Body of pancreas (tissue), 4 donors: Measurements from ENCODE around the gene ATP4B. TPM values are rescaled to one million over a fixed set of nuclear protein-coding genes. Genes with fewer than 3 reads are reported as not detected.

ENCODE experiments used
- ATAC-seq: fragments of 150-250 bp; one replicate; pipeline ENCODE4 v1.9.1; 2016
- DNase-seq, 4 donors: peaks; one replicate each; pipeline ENCODE4 v3.0.0-alpha.2; 2019
- H3K27ac ChIP-seq, 4 donors: fragments of 200-600 bp; sonication (generic); 1 replicate in 3 of 4; 2 replicates in 1 of 4; pipeline versions ENCODE4 v1.5.1 to v1.6.1; 2016 to 2019; ENCODE audit warnings: mild to moderate bottlenecking in 1 of 4, mixed read lengths in 1 of 4, moderate library complexity in 1 of 4
- H3K27me3 ChIP-seq, 2 donors: fragments of 200-600 bp; sonication (generic); one replicate each; pipeline ENCODE4 v1.6.0; 2016; ENCODE audit warnings: mild to moderate bottlenecking in 1 of 2
- H3K36me3 ChIP-seq, 2 donors: fragments of 200-600 bp; sonication (generic); replicated peaks in 1 of 2; 2 replicates each; pipeline ENCODE4 v1.5.1; 2016; ENCODE audit warnings: low read depth in 2 of 2; ENCODE audit not compliant: insufficient read depth in 1 of 2
- H3K4me1 ChIP-seq: fragments of 200-600 bp; sonication (generic); one replicate; pipeline ENCODE4 v1.6.0; 2016
- H3K4me3 ChIP-seq, 2 donors: fragments of 200-600 bp; sonication (generic); 1 replicate in 1 of 2; 2 replicates in 1 of 2; pipeline ENCODE4 v1.5.1; 2016 to 2019
- H3K9me3 ChIP-seq, 3 donors: fragments of 200-600 bp; sonication (generic); 1 replicate in 2 of 3; 2 replicates in 1 of 3; pipeline ENCODE4 v1.5.1; 2016
- POLR2A ChIP-seq, 3 donors: fragments of 450-650 bp; IDR thresholded peaks; one replicate each; pipeline ENCODE4 v1.6.1; 2016; ENCODE audit warnings: antibody characterized with exemption in 3 of 3, mild to moderate bottlenecking in 2 of 3
- WGBS, 2 donors: methylation state at CpG; one replicate each; pipeline ENCODE4 v1.1.5; 2017; 5-methylcytosine and 5-hydroxymethylcytosine counted together
- intact Hi-C: fragments of 100-400 bp; cut with DNase I; formaldehyde crosslinking; loops from one replicate; pipeline ENCODE4 v1.15.1; 2023
- total RNA-seq, 2 donors: library from RNA; depleted of rRNA; stranded (reverse); fragments of >200 nt; gene quantifications; one replicate each; pipeline ENCODE4 v1.1.0, GENCODE V29; 2016
- TF ChIP-seq, protein P1 (sequence below), 7 experiments: fragments of 450-650 bp in 4 of 7; fragments of 200-600 bp in 3 of 7; sonication (generic) in 3 of 7; IDR thresholded peaks; one replicate each; pipeline ENCODE4 v1.5.1; 2016 to 2019; ENCODE audit warnings: antibody characterized with exemption in 7 of 7

Gene ATP4B
- total RNA-seq, 2 donors from 2014 or later = not detected

DNA sequence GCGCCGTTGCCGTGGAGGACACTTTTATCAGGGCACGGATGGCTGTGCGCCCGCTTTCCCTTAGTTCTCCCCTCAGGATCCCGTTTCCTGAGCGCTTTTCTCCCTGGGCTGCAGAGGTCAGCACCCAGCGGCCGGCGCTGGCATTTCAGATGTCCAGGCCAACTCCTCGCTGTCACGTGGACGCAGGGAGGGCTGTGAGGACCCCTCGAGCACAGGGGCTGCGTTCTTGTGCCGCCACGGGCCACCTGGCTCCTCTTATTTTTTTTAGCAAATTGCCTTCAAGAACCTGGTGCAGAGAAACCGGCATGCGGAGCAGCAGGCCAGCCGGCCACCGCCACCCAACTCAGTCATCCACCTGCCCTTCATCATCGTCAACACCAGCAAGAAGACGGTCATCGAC lies 22.3 kb downstream of the ATP4B start:
- ATAC-seq = no peak
- DNase-seq = no peak
- intact Hi-C loops = no loop called here
- TF ChIP-seq POLR2A (IDR thresholded peaks at IDR 0.05) = no peak
- TF ChIP-seq, protein P1, sequence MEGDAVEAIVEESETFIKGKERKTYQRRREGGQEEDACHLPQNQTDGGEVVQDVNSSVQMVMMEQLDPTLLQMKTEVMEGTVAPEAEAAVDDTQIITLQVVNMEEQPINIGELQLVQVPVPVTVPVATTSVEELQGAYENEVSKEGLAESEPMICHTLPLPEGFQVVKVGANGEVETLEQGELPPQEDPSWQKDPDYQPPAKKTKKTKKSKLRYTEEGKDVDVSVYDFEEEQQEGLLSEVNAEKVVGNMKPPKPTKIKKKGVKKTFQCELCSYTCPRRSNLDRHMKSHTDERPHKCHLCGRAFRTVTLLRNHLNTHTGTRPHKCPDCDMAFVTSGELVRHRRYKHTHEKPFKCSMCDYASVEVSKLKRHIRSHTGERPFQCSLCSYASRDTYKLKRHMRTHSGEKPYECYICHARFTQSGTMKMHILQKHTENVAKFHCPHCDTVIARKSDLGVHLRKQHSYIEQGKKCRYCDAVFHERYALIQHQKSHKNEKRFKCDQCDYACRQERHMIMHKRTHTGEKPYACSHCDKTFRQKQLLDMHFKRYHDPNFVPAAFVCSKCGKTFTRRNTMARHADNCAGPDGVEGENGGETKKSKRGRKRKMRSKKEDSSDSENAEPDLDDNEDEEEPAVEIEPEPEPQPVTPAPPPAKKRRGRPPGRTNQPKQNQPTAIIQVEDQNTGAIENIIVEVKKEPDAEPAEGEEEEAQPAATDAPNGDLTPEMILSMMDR (IDR thresholded peaks at IDR 0.05) = no peak
- no peaks in the 10 kb centered on the region for H3K4me1 ChIP-seq
- WGBS, 2 donors = 94 to 98% methylated on average over 24 to 25 of the region's 25 CpGs
- peaks cover 0 to 33% of the 10 kb centered on the region in 2 donors for H3K36me3 ChIP-seq
- H3K4me3 ChIP-seq = no peak overlapping the region
- no peaks in the 10 kb centered on the region for H3K9me3 ChIP-seq
- no peak overlapping the region for H3K27ac ChIP-seq
- no peaks in the 10 kb centered on the region for H3K27me3 ChIP-seq

DNA sequence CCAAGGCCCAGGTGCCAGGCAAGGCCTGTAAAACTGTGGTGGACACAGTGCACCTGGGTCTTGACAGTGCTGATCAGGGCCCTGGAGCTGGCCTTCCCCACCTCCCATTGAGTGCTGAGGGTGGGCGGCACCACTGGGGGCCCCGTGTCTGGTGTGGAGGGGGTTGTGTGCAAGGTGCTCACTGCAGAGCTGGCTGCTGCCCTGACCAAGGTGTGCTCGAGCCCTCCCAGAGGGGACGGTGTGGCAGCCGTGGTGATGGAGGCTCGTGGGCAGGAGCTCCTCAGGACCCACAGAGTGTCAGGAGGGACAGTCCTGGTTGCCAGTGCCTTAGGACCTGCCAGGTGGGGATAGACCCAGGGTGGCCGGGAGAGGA lies 23.0 kb downstream of the ATP4B start:
- TF ChIP-seq, protein P1 (IDR thresholded peaks at IDR 0.05) = no peak
- no peak for ATAC-seq
- Histone ChIP-seq H3K27me3 (no peaks in the 10 kb centered on the region), H3K4me1 (no peaks in the 10 kb centered on the region), H3K36me3 (peaks cover 0 to 27% of the 10 kb centered on the region in 2 donors), H3K4me3 (no peak overlapping the region), H3K27ac (no peak overlapping the region), H3K9me3 (no peaks in the 10 kb centered on the region)
- WGBS, 2 donors = 98% methylated on average over 7 of the region's 7 CpGs; no CpG with 5 or more reads in 1 of the 2 donors
- intact Hi-C loops = no loop called here
- no peak for DNase-seq

DNA sequence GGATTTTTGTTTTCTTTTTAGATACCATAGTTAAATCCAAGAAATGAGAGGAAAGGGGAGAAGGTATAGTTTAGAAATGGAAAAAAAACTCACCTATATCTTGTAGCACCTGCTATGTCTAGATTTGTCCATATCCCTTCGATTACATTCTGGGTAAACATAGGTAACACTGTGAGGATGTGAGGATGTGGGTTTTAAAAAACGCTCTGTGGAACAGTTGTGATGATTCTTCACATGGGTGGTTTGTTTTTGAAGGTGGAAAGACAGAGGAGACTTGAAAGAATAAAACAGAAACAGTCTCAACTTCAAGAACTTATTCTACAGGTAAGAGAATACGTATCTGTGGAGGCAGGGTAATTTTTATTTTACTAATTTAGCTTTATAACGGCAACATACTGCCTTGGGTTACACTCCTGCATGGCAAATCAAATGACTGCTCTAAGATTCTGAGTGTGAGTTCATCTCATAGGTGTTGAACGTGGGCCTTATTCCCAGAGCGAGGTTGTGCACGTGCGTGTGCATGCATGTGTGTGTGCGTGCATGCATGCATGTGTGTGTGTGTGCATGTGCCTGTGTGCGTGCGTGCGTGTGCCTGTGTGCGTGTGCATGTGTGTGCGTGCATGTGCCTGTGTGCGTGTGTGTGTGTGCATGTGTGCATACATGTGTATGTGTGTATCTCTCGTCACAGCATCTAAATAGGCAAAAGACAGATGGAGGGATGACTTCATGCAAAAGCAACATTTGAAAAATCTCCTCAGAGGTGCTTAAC lies 23.5 kb downstream of the ATP4B start:
- ATAC-seq (no peak), DNase-seq (no peak)
- H3K36me3 ChIP-seq = peaks cover 0 to 26% of the 10 kb centered on the region in 2 donors
- H3K4me3 ChIP-seq = no peak overlapping the region
- H3K4me1 ChIP-seq = no peaks in the 10 kb centered on the region
- no peaks in the 10 kb centered on the region for H3K27me3 ChIP-seq
- no peaks in the 10 kb centered on the region for H3K9me3 ChIP-seq
- intact Hi-C loops = no loop called here
- TF ChIP-seq, protein P1 (IDR thresholded peaks at IDR 0.05) = no peak
- WGBS, 2 donors = 89 to 93% methylated on average over 14 to 16 of the region's 16 CpGs
- no peak overlapping the region for H3K27ac ChIP-seq

DNA sequence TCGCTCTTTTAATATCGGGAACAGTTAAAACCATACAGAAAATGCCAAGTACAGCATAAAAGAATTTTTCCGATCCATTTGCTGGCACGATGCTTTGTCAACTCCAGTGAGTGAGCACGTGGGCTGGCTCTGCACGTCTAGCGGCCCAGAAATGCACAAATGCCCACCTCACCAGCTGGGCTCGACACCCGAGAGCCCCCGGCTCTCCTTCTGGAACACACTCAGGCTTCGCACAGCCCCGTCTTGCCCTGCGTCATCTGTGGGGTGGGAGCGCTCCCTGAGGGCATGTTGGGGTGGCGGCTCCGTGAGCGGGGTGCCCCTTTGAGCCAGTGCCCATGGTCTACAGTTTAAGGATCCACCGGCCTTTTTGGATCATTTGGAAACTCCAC lies 24.5 kb downstream of the ATP4B start:
- no peaks in the 10 kb centered on the region for H3K9me3 ChIP-seq
- H3K36me3 ChIP-seq = peaks cover 0 to 26% of the 10 kb centered on the region in 2 donors
- H3K4me3 ChIP-seq = no peak overlapping the region
- no peaks in the 10 kb centered on the region for H3K27me3 ChIP-seq
- intact Hi-C loops = no loop called here
- 96 to 97% methylated on average over 18 of the region's 18 CpGs for WGBS, 2 donors
- H3K4me1 ChIP-seq = no peaks in the 10 kb centered on the region
- no peak for TF ChIP-seq POLR2A (IDR thresholded peaks at IDR 0.05)
- TF ChIP-seq, protein P1 (IDR thresholded peaks at IDR 0.05) = no peak
- DNase-seq = no peak
- no peak for ATAC-seq
- no peak overlapping the region for H3K27ac ChIP-seq
